Activated T-cell treated with anti-CD3 and anti-CD28 coated beads, Interleukin-2, amount 50 U/mL, for 1 hour (primary cell): ENCODE data around the gene RGPD5.
"Not testable (repeated sequence)": the region's sequence is repeated elsewhere in the genome, so short reads cannot be mapped to it uniquely, and the experiment has no call there.

Experiments used
- DNase-seq: peaks from one replicate; pipeline ENCODE4 v3.0.0-alpha.2; 2020

Gene RGPD5

GRCh38 chr2:109894141-109894540, 100.0 kb downstream of the RGPD5 start:
- DNase-seq, result not testable (repeated sequence)

DNA sequence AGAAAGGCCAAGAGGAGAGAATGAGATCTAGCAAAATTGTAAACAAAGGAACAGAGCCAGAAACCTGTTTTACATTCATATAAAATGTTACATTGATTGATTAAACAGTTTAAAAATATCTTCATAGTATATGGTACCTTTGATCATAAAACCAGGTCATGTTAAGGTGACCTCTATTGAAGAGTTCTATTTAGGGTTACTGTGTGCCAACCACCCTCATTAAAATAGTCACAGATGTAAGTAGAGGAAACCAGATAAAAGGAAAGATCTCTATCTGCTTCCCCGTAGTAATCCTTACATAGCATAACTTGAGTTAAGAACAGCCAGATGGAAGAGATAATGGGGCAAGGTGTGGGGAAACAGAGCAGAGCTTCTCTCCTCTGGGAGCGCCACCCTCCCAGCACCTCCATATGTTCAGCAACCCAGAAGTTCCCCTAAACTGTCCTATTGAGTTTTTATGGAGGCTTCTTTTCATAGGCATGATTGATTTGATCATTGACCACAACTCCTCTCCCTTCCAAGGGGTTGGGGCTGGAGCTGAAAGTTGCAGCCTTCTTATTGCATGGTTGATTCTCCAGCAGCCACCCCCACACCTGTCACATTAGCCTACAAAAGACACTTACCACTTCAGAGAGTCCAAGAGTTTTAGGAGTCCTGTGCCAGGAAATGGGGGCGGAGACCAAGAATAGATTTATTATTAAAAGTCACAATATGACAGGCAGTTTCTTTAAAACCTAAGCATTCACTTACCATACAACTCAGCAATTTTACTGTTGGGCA, 101.2 kb downstream of the RGPD5 start:
- not testable (repeated sequence) for DNase-seq

DNA sequence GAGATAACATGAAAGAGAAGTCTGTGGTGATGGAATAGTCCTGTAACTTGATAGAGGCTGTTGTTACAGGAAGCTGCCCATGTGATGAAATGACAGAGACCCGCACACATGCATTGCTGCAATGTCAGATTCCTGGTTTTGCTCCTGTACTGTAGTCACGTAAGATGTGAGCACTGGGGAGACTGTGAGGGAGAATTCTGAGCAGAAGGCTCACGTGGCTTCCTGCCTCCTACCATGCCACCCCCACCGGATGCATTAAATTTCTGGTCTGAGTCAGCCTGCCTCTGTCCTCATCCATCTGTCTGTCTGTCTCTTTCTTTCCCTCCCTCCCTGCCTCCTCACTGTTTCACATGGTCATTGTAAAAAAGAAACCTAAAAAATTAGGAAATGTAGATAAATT, 102.1 kb downstream of the RGPD5 start:
- not testable (repeated sequence) for DNase-seq

DNA sequence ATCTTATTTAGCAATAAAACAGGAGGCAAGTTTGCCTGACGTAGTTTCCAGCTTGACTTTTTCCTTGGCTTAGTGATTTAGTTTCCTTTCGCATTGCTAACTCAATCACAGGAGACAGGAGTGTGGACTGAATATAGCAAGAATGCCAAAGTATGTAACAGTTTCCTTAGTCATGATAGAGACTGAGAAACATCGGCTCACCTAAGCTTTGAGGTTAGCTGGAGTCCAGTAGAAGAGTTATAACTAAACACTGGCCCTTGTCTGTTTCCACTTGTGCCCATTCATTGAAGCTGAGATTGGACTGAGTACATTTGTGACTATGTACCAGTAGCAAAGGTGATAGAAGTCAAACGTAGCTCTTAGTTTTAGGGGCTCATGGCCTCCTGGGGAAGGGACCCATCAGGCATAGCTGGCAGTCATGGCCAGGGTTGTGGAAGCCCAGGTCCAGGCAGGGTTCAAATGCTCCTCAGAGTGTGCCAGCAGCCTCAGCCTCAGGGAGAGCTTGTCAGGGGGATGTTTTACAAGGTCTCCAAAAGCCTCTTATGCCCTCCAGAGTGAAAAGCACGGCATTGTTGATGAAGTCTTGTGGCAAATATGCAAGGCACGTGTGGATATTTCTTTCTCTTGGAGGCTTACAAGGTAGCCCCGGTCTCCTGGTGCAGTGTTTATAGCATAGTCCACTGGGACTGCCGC, 103.8 kb downstream of the RGPD5 start:
- DNase-seq, result not testable (repeated sequence)

- not testable (repeated sequence) for DNase-seq
Observed at GRCh38 chr2:109898462-109899336, 104.6 kb downstream of the RGPD5 start, which contains the start of gene LIMS3. Gene LIMS3, plus strand, starts transcription at chr2:109898688. Its CDS starts 41 bp downstream, at chr2:109898729.

DNA sequence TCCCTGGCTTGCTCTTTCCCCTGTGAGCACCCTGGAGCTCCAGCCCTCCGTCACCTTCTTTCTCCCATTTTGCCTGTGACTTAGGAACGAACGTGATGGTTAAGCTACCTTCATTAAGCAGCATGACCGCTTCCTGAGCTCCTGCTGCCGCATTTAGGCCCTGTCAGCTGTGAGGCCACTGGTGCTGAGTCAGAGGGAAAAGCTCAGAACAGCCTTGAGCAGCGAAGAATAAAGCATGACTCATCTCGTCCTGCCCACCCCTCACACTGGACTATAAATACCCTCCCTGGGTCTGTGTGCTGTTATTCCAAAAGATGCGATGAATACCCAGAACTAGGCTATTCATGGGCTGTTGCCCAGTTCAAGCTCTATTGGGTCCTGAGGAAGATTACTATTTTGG, 111.7 kb downstream of the RGPD5 start:
- not testable (repeated sequence) for DNase-seq
